Right forelimb (tissue), 1 donor: ENCODE measurements around the gene BOLA1.
A peak's percentile ranks its signal among the peaks of the same experiment; 100 is the strongest.
"Not testable (repeated sequence)": the region's sequence is repeated elsewhere in the genome, so short reads cannot be mapped to it uniquely, and the experiment has no call there.

Experiments used
- DNase-seq: peaks from one replicate; pipeline ENCODE4 v3.0.0-alpha.2; 2018

BOLA1 gene

GRCh38 chr1:149899460-149900284 is at the start of gene BOLA1:
Gene BOLA1, plus strand, starts transcription at chr1:149899568. Its CDS starts 492 bp downstream, at chr1:149900060.
- peak; percentile 93 for DNase-seq

- DNase-seq = no peak
These were observed 49.4 kb upstream of the BOLA1 start for GRCh38 chr1:149849947-149850360.

GRCh38 chr1:149850732-149851345 is 48.5 kb upstream of the BOLA1 start:
- DNase-seq = not testable (repeated sequence)

DNA sequence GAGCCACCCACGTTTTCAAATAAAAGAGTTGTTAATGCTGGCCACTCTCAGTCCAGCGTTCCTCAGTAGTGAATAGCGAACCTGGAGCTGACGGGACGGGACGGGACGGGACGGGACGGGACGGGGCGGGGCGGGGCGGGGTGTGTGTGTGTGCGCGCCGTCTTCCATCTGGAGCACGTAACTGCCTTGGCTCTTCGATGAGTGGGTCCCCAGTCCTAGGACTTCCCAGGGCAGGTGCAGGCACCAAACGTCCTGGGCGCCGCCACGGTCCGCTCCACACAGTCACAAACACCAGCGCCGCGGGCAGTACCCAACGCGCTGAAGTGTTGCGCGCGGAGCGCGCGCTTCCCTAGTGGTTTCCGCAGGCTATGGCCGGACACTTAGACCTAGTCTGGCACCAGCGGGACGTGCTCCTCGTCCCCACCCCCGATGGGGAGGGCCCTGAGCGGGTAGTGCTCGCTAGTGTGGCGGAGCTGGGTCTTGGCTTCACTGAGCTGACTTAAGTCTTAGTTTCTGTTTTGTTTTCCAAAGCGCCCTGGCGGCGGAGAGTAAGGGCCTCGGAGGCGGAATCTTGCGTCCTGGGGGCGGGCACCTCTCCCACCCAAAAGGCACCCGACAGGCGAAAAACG is 47.7 kb upstream of the BOLA1 start:
- DNase-seq = not testable (repeated sequence)

GRCh38 chr1:149852263-149852662 is 47.1 kb upstream of the BOLA1 start:
- not testable (repeated sequence) for DNase-seq

GRCh38 chr1:149860271-149860670 is 39.1 kb upstream of the BOLA1 start:
- not testable (repeated sequence) for DNase-seq

DNA sequence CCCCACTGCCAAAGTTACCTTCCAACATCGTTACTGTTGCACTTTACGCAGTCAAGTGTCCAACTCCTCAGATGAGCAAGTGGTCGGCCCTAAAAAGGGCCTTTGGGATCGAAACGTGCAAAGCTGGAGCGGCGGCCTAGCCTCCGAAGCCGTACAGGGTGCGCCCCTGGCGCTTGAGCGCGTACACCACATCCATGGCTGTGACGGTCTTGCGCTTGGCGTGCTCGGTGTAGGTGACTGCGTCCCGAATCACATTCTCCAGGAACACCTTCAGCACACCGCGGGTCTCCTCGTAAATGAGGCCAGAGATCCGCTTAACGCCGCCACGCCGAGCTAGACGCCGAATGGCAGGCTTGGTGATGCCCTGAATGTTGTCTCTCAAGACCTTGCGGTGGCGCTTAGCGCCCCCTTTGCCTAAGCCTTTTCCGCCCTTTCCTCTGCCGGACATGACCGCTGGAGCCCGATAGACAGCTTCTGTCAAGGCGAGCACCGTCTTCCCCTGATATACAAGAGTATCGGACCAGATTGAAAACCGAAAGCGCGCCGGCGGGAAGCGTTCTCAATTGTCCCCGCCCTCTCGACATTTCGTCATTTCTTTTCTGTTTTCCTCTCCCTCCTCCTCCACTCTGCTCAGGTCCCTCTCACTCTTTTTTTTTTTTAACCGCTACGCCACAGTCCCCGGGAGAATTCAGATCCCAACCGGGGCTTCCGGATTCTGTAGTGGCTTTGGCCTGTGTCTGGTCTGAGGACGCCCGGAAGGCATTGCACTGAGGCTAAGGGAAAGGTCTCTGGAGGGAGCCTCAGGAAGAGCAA is 38.5 kb upstream of the BOLA1 start:
- DNase-seq = not testable (repeated sequence)

- not testable (repeated sequence) for DNase-seq
These were observed 37.8 kb upstream of the BOLA1 start for GRCh38 chr1:149861497-149862054.

DNA sequence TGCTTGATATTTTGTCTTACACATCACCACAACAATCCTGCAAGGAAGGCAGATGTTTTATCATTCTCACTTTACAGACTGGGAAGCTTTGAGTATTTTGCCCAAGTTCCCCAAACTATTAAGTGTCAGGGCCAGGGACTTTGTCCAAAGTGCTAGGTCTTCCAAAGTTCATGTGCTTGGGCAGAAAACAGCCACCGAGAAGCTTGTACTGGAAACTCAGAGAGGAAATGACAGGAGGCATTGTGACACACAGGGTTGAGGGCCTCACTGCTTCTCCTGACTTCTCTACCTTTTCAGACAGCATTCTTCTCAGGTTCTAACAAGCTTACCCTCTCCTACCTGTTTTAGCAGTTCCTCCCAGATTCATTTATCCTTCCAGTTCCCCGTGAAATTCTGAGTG is 32.5 kb upstream of the BOLA1 start:
- not testable (repeated sequence) for DNase-seq

- not testable (repeated sequence) for DNase-seq
These were observed 26.3 kb upstream of the BOLA1 start for GRCh38 chr1:149873060-149873459.

DNA sequence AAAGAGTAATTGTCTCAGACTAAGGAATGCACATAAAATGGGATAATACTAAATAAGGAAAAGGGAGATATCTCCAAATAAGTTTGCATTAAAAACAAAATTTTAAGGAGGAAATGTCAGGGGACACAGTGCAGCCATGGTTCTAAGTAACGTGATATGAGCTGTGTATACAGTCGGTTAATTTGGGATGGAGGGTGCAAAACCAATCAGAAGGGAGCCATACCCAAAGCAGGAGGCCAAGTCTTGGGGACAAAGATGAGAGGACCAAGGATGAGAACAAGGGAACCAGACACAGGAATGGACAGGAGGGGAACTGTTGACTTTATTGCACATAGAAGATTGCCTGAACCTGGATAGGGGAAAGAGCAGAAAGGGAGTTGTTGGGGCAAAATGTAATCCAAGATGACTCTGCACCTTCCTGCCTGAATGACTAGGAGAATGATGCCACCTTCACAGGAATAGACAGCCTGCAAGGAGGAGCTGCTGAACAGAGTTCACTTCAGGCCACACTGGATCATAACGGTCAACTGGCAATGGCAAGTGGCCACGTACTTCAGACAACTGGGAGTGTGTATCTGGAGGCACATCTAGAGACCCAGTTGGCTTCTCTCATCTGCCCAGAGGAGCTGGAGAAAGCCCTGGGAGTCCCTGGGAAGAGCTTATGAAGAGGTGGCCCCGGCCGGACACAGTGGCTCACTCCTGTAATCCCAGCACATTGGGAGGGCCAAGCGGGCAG is 22.0 kb upstream of the BOLA1 start:
- DNase-seq = no peak

DNA sequence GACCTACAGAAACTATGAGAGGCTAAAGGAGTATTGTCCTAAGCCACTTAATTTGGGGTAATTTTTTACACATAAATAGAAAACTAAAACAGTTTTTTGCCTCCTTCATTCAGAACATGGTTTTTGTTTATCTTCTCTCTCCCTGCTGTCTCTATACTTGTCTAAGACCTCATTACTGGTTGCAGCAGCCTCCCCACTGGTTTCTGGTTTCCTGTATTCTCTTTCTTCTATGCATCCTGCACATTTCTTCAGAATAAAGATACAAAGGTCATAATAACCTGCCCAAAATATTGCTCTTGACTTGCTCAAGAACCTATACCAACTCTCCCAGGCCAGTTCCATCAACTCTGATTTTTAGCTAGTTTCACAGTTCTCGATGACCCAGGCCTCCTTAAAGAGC is 19.8 kb upstream of the BOLA1 start:
- DNase-seq = no peak

DNA sequence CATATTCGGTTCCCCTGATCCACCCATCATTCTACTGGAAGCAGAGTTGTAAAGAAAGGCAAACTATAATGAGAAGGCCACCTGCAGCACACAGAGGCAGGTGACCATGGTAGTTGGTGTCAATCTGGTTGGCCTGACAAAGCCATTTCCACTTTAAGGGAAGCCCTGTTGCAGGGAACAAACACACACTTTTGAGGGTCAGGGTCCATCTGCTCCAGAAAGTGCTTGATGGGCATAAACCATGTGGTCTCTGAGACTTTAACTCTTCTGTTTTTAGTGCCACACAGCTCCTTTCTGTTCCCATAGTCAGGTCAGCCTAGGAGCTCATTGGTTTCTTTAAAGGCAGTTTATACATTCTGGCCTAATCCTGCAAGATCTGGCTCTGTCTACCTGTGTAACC is 17.5 kb upstream of the BOLA1 start:
- DNase-seq = no peak

GRCh38 chr1:149883598-149884247 is 15.6 kb upstream of the BOLA1 start:
- DNase-seq = no peak

DNA sequence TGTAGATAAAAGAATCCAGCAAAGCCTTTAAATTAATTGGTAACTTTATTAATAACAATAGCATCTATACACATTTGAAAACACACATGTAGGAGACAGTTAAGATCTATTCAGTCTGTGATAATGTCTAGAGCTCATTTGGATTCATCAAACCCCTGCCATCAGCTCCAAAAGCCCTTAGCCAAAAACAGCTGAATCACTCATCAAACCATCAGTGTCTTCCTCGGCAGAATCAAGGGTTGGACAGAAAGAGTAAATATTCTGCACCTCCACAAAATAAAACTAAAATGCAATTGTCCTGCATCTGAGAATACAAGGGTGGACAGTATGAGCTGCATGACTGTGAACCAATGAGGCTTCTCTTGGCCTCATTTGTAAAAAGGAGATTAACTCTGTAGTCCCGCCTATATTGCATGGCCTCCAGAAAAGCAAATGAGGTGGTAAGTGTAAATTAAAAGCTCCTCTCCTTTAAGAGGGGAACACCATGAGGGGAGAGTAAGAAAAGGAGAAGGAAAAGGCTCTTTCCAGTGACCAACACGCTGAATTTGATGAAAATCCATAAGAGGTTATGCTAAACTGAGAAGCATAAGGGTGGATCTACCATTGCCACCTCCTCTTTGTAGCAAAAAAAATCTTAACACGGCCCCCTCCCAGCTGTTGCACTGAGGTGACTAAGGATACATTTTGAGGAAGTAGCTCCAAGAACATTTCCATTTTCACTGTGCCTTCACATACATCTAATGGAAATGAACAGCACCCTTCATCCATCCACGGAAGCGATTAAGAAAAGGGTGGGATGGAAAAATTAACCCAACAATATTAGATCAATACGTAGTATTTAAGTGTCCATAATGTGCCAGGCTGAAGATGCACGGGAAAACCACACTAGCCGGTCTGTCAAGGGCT is 14.7 kb upstream of the BOLA1 start:
- DNase-seq = no peak

DNA sequence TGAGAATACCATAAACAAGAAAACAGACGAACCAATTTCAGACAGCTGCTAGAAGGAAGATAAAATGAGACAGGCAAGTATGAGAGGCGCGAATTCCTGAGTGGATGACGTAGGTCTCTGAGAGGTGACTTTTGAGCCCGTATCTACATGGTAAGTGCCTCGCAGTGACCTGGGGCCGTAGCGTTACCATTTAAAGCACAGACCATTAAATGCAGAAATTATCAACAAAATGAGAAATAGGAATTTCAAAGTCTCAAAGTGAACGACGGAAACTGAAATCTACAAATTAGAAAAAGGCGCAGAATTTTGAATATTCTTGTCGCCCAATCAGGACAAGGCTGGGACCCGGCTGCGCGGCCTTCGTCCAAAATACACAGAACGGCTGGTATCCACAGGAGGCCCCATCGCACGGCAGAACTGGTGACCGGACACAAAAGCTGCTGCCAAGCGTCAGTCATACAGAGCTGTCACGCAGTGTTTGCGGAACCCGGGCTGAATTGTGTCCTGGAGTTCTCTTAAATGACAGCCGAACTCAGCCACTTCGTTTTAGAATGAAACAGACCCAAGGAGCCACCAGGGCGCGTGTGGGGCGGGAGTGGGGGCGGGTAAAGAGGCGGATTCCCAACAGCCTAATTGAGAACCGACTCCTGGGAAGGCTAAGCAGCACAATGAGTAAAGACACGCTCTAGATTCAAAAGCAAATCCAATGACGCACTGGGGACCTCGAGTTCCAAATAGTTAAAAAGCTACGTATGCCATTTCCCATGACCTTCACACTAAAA is 13.8 kb upstream of the BOLA1 start:
- peak; percentile 89 for DNase-seq

DNA sequence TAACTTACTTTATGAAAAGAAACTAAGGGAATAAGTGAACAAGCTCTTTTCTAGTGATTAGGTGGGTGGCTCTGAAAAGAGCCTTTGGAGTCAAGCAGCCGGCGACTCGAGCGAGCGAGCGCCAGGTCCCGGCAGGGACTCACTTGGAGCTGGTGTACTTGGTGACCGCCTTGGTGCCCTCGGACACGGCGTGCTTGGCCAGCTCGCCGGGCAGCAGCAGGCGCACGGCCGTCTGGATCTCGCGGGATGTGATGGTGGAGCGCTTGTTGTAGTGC is 13.3 kb upstream of the BOLA1 start:
- not testable (repeated sequence) for DNase-seq

- peak; percentile 93 for DNase-seq
These were observed 12.8 kb upstream of the BOLA1 start for GRCh38 chr1:149886396-149887195.

- not testable (repeated sequence) for DNase-seq
These were observed 12.2 kb upstream of the BOLA1 start for GRCh38 chr1:149887196-149887455.
